Trophoblast cell (in vitro differentiated cells and primary cell): ENCODE results near the gene LRGUK.
A peak's percentile ranks its signal among the peaks of the same experiment; 100 is the strongest.

Experiments
- DNase-seq, 2 donors: peaks; one replicate each; pipeline ENCODE4 v3.0.0-alpha.2; 2016
- H2AFZ ChIP-seq: 2 replicates; pipeline ENCODE4 v1.6.1; 2013; ENCODE audit warnings: low read length, moderate library complexity, mild to moderate bottlenecking; ENCODE audit not compliant: insufficient read depth, poor library complexity
- H2AK5ac ChIP-seq: 2 replicates; pipeline ENCODE4 v1.6.1; 2013; ENCODE audit warnings: mild to moderate bottlenecking, low read length
- H2BK120ac ChIP-seq: 2 replicates; pipeline ENCODE4 v1.6.1; 2013; ENCODE audit warnings: low read length, mild to moderate bottlenecking, moderate library complexity; ENCODE audit not compliant: insufficient read depth, poor library complexity
- H2BK12ac ChIP-seq: 2 replicates; pipeline ENCODE4 v1.6.1; 2013; ENCODE audit warnings: mild to moderate bottlenecking, low read length, moderate library complexity
- H2BK5ac ChIP-seq: 2 replicates; pipeline ENCODE4 v1.6.1; 2013; ENCODE audit warnings: low read length, low read depth, moderate library complexity, mild to moderate bottlenecking; ENCODE audit not compliant: poor library complexity
- H3K14ac ChIP-seq: 2 replicates; pipeline ENCODE4 v1.6.1; 2013; ENCODE audit warnings: mild to moderate bottlenecking, low read length
- H3K18ac ChIP-seq: 2 replicates; pipeline ENCODE4 v1.6.1; 2013; ENCODE audit warnings: mild to moderate bottlenecking, low read length
- H3K23ac ChIP-seq: 2 replicates; pipeline ENCODE4 v1.6.1; 2013; ENCODE audit warnings: low read length
- H3K27ac ChIP-seq: 2 replicates; pipeline ENCODE4 v1.5.1; 2013; ENCODE audit warnings: low read depth, mild to moderate bottlenecking, inconsistent platforms, low read length, moderate library complexity
- H3K27me3 ChIP-seq: 2 replicates; pipeline ENCODE4 v1.6.1; 2013; ENCODE audit warnings: inconsistent platforms, mild to moderate bottlenecking, low read length, moderate library complexity; ENCODE audit not compliant: insufficient read depth
- H3K36me3 ChIP-seq, 2 experiments: 1 replicate in 1 of 2; 2 replicates in 1 of 2; pipeline ENCODE4 v1.6.1; 2013; ENCODE audit warnings: low read length in 2 of 2, mild to moderate bottlenecking in 2 of 2, moderate library complexity in 1 of 2; ENCODE audit not compliant: insufficient read depth in 2 of 2, control insufficient read depth in 1 of 2
- H3K4ac ChIP-seq: 2 replicates; pipeline ENCODE4 v1.6.1; 2013; ENCODE audit warnings: low read depth, mild to moderate bottlenecking, low read length, moderate library complexity
- H3K4me1 ChIP-seq, 2 experiments: 1 replicate in 1 of 2; 2 replicates in 1 of 2; pipeline ENCODE4 v1.6.1; 2013; ENCODE audit warnings: low read length in 2 of 2, mild to moderate bottlenecking in 2 of 2, moderate library complexity in 1 of 2; ENCODE audit not compliant: insufficient read depth in 2 of 2, control insufficient read depth in 1 of 2
- H3K4me2 ChIP-seq: 2 replicates; pipeline ENCODE4 v1.6.1; 2013; ENCODE audit warnings: inconsistent platforms, mild to moderate bottlenecking, low read length, moderate library complexity
- H3K4me3 ChIP-seq: 2 replicates; pipeline ENCODE4 v1.5.1; 2013; ENCODE audit warnings: mild to moderate bottlenecking, low read depth, low read length, inconsistent platforms
- H3K79me1 ChIP-seq: one replicate; pipeline ENCODE4 v1.6.1; 2013; ENCODE audit warnings: low read length
- H3K79me2 ChIP-seq: 2 replicates; pipeline ENCODE4 v1.6.1; 2013; ENCODE audit warnings: low read length, mild to moderate bottlenecking; ENCODE audit not compliant: control insufficient read depth, insufficient read depth, poor library complexity
- H3K9ac ChIP-seq: 2 replicates; pipeline ENCODE4 v1.6.1; 2013; ENCODE audit warnings: mild to moderate bottlenecking, low read length
- H3K9me3 ChIP-seq: 2 replicates; pipeline ENCODE4 v1.6.1; 2013; ENCODE audit warnings: low read depth, mild to moderate bottlenecking, control low read depth, inconsistent platforms, low read length; ENCODE audit not compliant: insufficient read depth
- H4K12ac ChIP-seq: 2 replicates; pipeline ENCODE4 v1.6.1; 2013; ENCODE audit warnings: low read depth, mild to moderate bottlenecking, low read length, moderate library complexity
- H4K8ac ChIP-seq: 2 replicates; pipeline ENCODE4 v1.6.1; 2013; ENCODE audit warnings: low read depth, mild to moderate bottlenecking, low read length, moderate library complexity
- H4K91ac ChIP-seq: one replicate; pipeline ENCODE4 v1.6.1; 2013; ENCODE audit warnings: low read depth, mild to moderate bottlenecking, low read length, moderate library complexity
- WGBS: extraction: QIAGEN DNeasy Blood & Tissue Kit; methylation state at CpG from one replicate; pipeline ENCODE4 v1.1.7; 2013; ENCODE audit warnings: missing lambda C conversion rate; ENCODE audit not compliant: insufficient read length, insufficient coverage; ENCODE audit errors: extremely low coverage; 5-methylcytosine and 5-hydroxymethylcytosine counted together

Gene LRGUK

GRCh38 chr7:134083766-134084487 is 43.2 kb upstream of the LRGUK start:
- Histone ChIP-seq H3K27me3 (no peaks in the 10 kb centered on the region), H3K4ac (no peak overlapping the region), H3K9me3 (no peaks in the 10 kb centered on the region), H2AK5ac (no peak overlapping the region), H3K27ac (no peak overlapping the region), H3K14ac (no peak overlapping the region), H4K91ac (no peak overlapping the region), H3K4me1 (peaks cover 0 to 3% of the 10 kb centered on the region in 2 experiments), H4K8ac (no peak overlapping the region), H2BK120ac (no peak overlapping the region), H3K9ac (no peak overlapping the region), H4K12ac (no peak overlapping the region), H3K79me2 (no peaks in the 10 kb centered on the region), H2AFZ (no peak overlapping the region), H3K18ac (no peak overlapping the region), H3K23ac (no peak overlapping the region), H2BK12ac (no peak overlapping the region), H2BK5ac (no peak overlapping the region), H3K4me2 (no peak overlapping the region), H3K79me1 (no peaks in the 10 kb centered on the region), H3K36me3 (no peaks in the 10 kb centered on the region), H3K4me3 (no peak overlapping the region)
- WGBS = no CpG with 5 or more reads among the region's 3 CpGs
- DNase-seq = peak; percentile 42 to 72

GRCh38 chr7:134084488-134085144 is 42.5 kb upstream of the LRGUK start:
- Histone ChIP-seq H2BK12ac (no peak overlapping the region), H3K14ac (no peak overlapping the region), H2AFZ (no peak overlapping the region), H4K8ac (no peak overlapping the region), H3K4me2 (no peak overlapping the region), H3K4ac (no peak overlapping the region), H3K4me3 (no peak overlapping the region), H3K79me2 (no peaks in the 10 kb centered on the region), H3K4me1 (peaks cover 0 to 3% of the 10 kb centered on the region in 2 experiments), H3K27me3 (no peaks in the 10 kb centered on the region), H3K23ac (no peak overlapping the region), H2BK5ac (no peak overlapping the region), H3K36me3 (no peaks in the 10 kb centered on the region), H2BK120ac (no peak overlapping the region), H4K12ac (no peak overlapping the region), H3K79me1 (no peaks in the 10 kb centered on the region), H4K91ac (no peak overlapping the region), H3K9ac (no peak overlapping the region), H3K27ac (no peak overlapping the region), H3K18ac (no peak overlapping the region), H2AK5ac (no peak overlapping the region), H3K9me3 (no peaks in the 10 kb centered on the region)
- no CpG with 5 or more reads among the region's 3 CpGs for WGBS
- DNase-seq = peak in 1 of 2 donors; percentile 8

GRCh38 chr7:134085311-134085710 is 41.8 kb upstream of the LRGUK start:
- H2AK5ac ChIP-seq = no peak overlapping the region
- peaks cover 0 to 3% of the 10 kb centered on the region in 2 experiments for H3K4me1 ChIP-seq
- H2BK12ac ChIP-seq = no peak overlapping the region
- no peak overlapping the region for H3K4me2 ChIP-seq
- H3K36me3 ChIP-seq = no peaks in the 10 kb centered on the region
- no peak overlapping the region for H3K18ac ChIP-seq
- H4K8ac ChIP-seq = no peak overlapping the region
- no peaks in the 10 kb centered on the region for H3K9me3 ChIP-seq
- no peak overlapping the region for H3K9ac ChIP-seq
- no peak for DNase-seq
- no peak overlapping the region for H3K23ac ChIP-seq
- H3K4ac ChIP-seq = no peak overlapping the region
- no peak overlapping the region for H2BK5ac ChIP-seq
- no peaks in the 10 kb centered on the region for H3K79me1 ChIP-seq
- no peak overlapping the region for H4K91ac ChIP-seq
- H3K14ac ChIP-seq = no peak overlapping the region
- no peak overlapping the region for H4K12ac ChIP-seq
- no peaks in the 10 kb centered on the region for H3K27me3 ChIP-seq
- H2AFZ ChIP-seq = no peak overlapping the region
- H3K27ac ChIP-seq = no peak overlapping the region
- no peaks in the 10 kb centered on the region for H3K79me2 ChIP-seq
- H2BK120ac ChIP-seq = no peak overlapping the region
- H3K4me3 ChIP-seq = no peak overlapping the region

- no peak overlapping the region for H3K9ac ChIP-seq
Observed at GRCh38 chr7:134086998-134087735, 40.0 kb upstream of the LRGUK start.

More at GRCh38 chr7:134086998-134087735, 40.0 kb upstream of the LRGUK start:
- whole genome bisulfite sequencing = no CpG with 5 or more reads among the region's 2 CpGs
- no peak for DNase-seq
- peaks cover 0 to 3% of the 10 kb centered on the region in 2 experiments for H3K4me1 ChIP-seq
- H3K4me2 ChIP-seq = no peak overlapping the region
- no peak overlapping the region for H2BK120ac ChIP-seq
- no peak overlapping the region for H2AFZ ChIP-seq
- no peak overlapping the region for H4K8ac ChIP-seq
- no peak overlapping the region for H3K4me3 ChIP-seq
- H2AK5ac ChIP-seq = no peak overlapping the region
- no peaks in the 10 kb centered on the region for H3K36me3 ChIP-seq
- no peak overlapping the region for H3K23ac ChIP-seq
- no peaks in the 10 kb centered on the region for H3K27me3 ChIP-seq
- H3K4ac ChIP-seq = no peak overlapping the region
- H4K12ac ChIP-seq = no peak overlapping the region
- H2BK12ac ChIP-seq = no peak overlapping the region
- peaks cover 4% of the 10 kb centered on the region for H3K9me3 ChIP-seq
- H3K14ac ChIP-seq = no peak overlapping the region
- no peak overlapping the region for H3K27ac ChIP-seq
- no peak overlapping the region for H3K18ac ChIP-seq
- H4K91ac ChIP-seq = no peak overlapping the region
- no peaks in the 10 kb centered on the region for H3K79me1 ChIP-seq
- H2BK5ac ChIP-seq = no peak overlapping the region
- no peaks in the 10 kb centered on the region for H3K79me2 ChIP-seq
